Right lung (tissue), 10 donors: ENCODE results near the gene MPIG6B. TPM values are rescaled to one million over a fixed set of nuclear protein-coding genes. Genes with fewer than 3 reads are reported as not detected.

ENCODE experiments used
- DNase-seq, 2 donors: peaks; one replicate each; pipeline ENCODE4 v3.0.0-alpha.2; 2013
- long read RNA-seq, 8 donors: transcript quantifications; one replicate each; lab custom pipeline, GENCODE V29; 2026
- polyA plus RNA-seq, 5 donors: library from polyadenylated mRNA; unstranded; fragments of 120-200 nt; gene quantifications; one replicate each; pipeline versions ENCODE4 v1.2.1 to v1.2.3, GENCODE V29; 2013; ENCODE audit warnings: inconsistent platforms in 1 of 5, low replicate concordance in 1 of 5; ENCODE audit not compliant: insufficient read length in 5 of 5, insufficient read depth in 1 of 5

Gene MPIG6B
- 1 to 10 TPM; 2.4 to 3.8 (median 3.0) TPM for polyA plus RNA-seq
- long read RNA-seq, donor 1, partial matches to known transcripts = 862 of 879 reads
- long read RNA-seq, donor 1, other reads (novel, unspliced or antisense) = 17 of 879 reads
- long read RNA-seq, donor 2, partial matches to known transcripts = 0 of 1 reads
- long read RNA-seq, donor 2, other reads (novel, unspliced or antisense) = 0 of 1 reads
- long read RNA-seq, donor 3 = 0 reads
- long read RNA-seq, donor 4 = 0 reads
- long read RNA-seq, donor 5 = 0 reads
- long read RNA-seq, donor 6, partial matches to known transcripts = 0 of 1 reads
- long read RNA-seq, donor 6, other reads (novel, unspliced or antisense) = 0 of 1 reads
- long read RNA-seq, donor 7 = 0 reads
- long read RNA-seq, donor 8 = 0 reads

- no peak for DNase-seq
Measured at GRCh38 chr6:31723245-31723979, at the start of gene MPIG6B. TSS of gene MPIG6B (plus strand) at chr6:31723373. CDS start at chr6:31723384, 11 bp downstream.

- no peak for DNase-seq
Measured at GRCh38 chr6:31676322-31676903, 46.8 kb upstream of the MPIG6B start.

- no peak for DNase-seq
Measured at GRCh38 chr6:31676904-31677303, 46.3 kb upstream of the MPIG6B start.

GRCh38 chr6:31677955-31678354 is 45.2 kb upstream of the MPIG6B start:
- no peak for DNase-seq

GRCh38 chr6:31680226-31681134 is 42.7 kb upstream of the MPIG6B start, which contains the start of gene LY6G5C:
TSS of gene LY6G5C (minus strand) at chr6:31681067. CDS start at chr6:31680373, 694 bp downstream.
- DNase-seq = peak; percentile 88 to 91

- peak in 1 of 2 donors; percentile 52 for DNase-seq
Measured at GRCh38 chr6:31681135-31681671, 42.0 kb upstream of the MPIG6B start.

- no peak for DNase-seq
Measured at GRCh38 chr6:31683591-31683990, 39.6 kb upstream of the MPIG6B start.

GRCh38 chr6:31686483-31686882 is 36.7 kb upstream of the MPIG6B start:
- DNase-seq = no peak

- DNase-seq = no peak
Measured at GRCh38 chr6:31687321-31687720, 35.9 kb upstream of the MPIG6B start.

GRCh38 chr6:31687860-31688693 is 35.1 kb upstream of the MPIG6B start:
- no peak for DNase-seq

- no peak for DNase-seq
Measured at GRCh38 chr6:31689249-31690110, 33.7 kb upstream of the MPIG6B start.

- DNase-seq = no peak
Measured at GRCh38 chr6:31690231-31691077, 32.7 kb upstream of the MPIG6B start.

GRCh38 chr6:31691078-31691463 is 32.1 kb upstream of the MPIG6B start:
- DNase-seq = no peak

- no peak for DNase-seq
Measured at GRCh38 chr6:31691564-31692108, 31.5 kb upstream of the MPIG6B start.

- DNase-seq = no peak
Measured at GRCh38 chr6:31692353-31692752, 30.8 kb upstream of the MPIG6B start.

GRCh38 chr6:31692886-31693285 is 30.3 kb upstream of the MPIG6B start:
- no peak for DNase-seq

- no peak for DNase-seq
Measured at GRCh38 chr6:31693535-31693934, 29.6 kb upstream of the MPIG6B start.

- no peak for DNase-seq
Measured at GRCh38 chr6:31697555-31697954, 25.6 kb upstream of the MPIG6B start.
